HL-60 (cell line): ENCODE results near the gene MBNL1.
A peak's percentile ranks its signal among the peaks of the same experiment; 100 is the strongest.

ENCODE experiments used
- DNase-seq, 2 experiments: peaks; one replicate each; pipeline ENCODE4 v3.0.0-alpha.2; 2010 to 2020; ENCODE audit warnings: low read depth in 1 of 2, low spot score in 1 of 2
- H3K27ac ChIP-seq: fragments of 250-450 bp; sonication (Bioruptor Pico); replicated peaks from 2 replicates; pipeline ENCODE4 v1.5.1; 2020; ENCODE audit warnings: mild to moderate bottlenecking, moderate library complexity
- H3K27me3 ChIP-seq: fragments of 250-450 bp; sonication (Bioruptor Pico); 2 replicates; pipeline ENCODE4 v1.5.1; 2021; ENCODE audit warnings: mild to moderate bottlenecking, moderate library complexity; ENCODE audit not compliant: insufficient read depth, poor library complexity, severe bottlenecking
- H3K4me3 ChIP-seq: replicated peaks from 2 replicates; pipeline ENCODE4 v1.5.1; 2011; ENCODE audit warnings: mild to moderate bottlenecking, control low read depth, low read length; ENCODE audit not compliant: insufficient read depth
- CTCF ChIP-seq: IDR thresholded peaks from one replicate; pipeline ENCODE4 v1.5.1; 2011; ENCODE audit warnings: low read length, control low read depth, inconsistent platforms; ENCODE audit not compliant: insufficient read depth
- GABPA ChIP-seq: IDR thresholded peaks from 2 replicates; pipeline ENCODE4 v1.6.1; 2012; ENCODE audit warnings: low read depth
- POLR2AphosphoS5 ChIP-seq: IDR thresholded peaks from 2 replicates; pipeline ENCODE4 v1.6.1; 2012; ENCODE audit warnings: low read depth
- SPI1 ChIP-seq: IDR thresholded peaks from 2 replicates; pipeline ENCODE4 v1.6.1; 2012; ENCODE audit warnings: low read depth, mild to moderate bottlenecking, borderline replicate concordance
- TF ChIP-seq, protein P1 (sequence below): IDR thresholded peaks from 2 replicates; pipeline ENCODE4 v1.6.1; 2012; ENCODE audit warnings: low read depth; ENCODE audit not compliant: insufficient replicate concordance

MBNL1 gene

GRCh38 chr3:152318512-152318911 is 49.8 kb downstream of the MBNL1 start:
- H3K27ac ChIP-seq: peak overlapping the region; percentile 19
- H3K4me3 ChIP-seq: no peak overlapping the region
- H3K27me3 ChIP-seq: no peaks in the 10 kb centered on the region
- no peak for DNase-seq
- TF ChIP-seq CTCF (no peak), SPI1 (no peak), GABPA (no peak), POLR2AphosphoS5 (no peak)
- TF ChIP-seq, protein P1, sequence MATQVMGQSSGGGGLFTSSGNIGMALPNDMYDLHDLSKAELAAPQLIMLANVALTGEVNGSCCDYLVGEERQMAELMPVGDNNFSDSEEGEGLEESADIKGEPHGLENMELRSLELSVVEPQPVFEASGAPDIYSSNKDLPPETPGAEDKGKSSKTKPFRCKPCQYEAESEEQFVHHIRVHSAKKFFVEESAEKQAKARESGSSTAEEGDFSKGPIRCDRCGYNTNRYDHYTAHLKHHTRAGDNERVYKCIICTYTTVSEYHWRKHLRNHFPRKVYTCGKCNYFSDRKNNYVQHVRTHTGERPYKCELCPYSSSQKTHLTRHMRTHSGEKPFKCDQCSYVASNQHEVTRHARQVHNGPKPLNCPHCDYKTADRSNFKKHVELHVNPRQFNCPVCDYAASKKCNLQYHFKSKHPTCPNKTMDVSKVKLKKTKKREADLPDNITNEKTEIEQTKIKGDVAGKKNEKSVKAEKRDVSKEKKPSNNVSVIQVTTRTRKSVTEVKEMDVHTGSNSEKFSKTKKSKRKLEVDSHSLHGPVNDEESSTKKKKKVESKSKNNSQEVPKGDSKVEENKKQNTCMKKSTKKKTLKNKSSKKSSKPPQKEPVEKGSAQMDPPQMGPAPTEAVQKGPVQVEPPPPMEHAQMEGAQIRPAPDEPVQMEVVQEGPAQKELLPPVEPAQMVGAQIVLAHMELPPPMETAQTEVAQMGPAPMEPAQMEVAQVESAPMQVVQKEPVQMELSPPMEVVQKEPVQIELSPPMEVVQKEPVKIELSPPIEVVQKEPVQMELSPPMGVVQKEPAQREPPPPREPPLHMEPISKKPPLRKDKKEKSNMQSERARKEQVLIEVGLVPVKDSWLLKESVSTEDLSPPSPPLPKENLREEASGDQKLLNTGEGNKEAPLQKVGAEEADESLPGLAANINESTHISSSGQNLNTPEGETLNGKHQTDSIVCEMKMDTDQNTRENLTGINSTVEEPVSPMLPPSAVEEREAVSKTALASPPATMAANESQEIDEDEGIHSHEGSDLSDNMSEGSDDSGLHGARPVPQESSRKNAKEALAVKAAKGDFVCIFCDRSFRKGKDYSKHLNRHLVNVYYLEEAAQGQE: no peak

- DNase-seq: no peak
- H3K4me3 ChIP-seq: no peak overlapping the region
- no peak overlapping the region for H3K27ac ChIP-seq
- TF ChIP-seq CTCF: no peak
- H3K27me3 ChIP-seq: no peaks in the 10 kb centered on the region
Observed at GRCh38 chr3:152319256-152319655, 50.5 kb downstream of the MBNL1 start.

DNA sequence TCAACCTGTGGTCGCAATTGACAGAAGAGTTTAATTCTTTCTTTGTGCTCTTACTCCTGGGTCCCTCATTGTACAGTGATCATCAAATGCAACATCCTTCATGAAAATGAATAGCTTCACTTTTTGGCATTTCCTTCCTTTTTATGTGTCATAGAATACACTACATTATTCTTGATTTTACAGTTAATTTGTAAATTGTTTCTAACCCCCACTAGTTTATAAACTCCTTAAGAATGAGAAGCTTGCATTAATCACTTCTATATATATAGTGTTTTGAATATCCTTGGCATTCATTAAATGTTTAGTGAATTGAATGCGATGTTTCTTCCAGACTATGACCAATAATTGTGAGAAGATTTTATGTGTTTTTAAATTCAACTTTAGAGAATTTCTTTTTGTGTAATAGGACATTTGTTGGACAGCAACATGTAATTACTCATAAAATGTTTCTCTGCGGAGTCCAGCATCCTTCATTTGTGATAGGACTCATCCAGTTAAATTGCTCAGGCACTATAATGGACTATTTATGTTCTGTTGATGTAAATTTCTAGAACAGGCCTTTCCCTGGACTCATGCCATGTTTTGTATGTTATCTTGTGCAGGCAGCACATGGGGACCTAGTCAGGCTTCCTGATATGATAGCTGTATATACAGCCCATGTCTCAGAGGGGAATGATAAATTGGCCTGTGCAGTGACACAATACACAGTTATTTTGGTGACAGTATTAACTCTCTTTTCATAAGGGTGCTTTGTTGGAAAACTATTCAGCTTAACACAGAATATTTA is 51.3 kb downstream of the MBNL1 start:
- H3K27ac ChIP-seq: peak overlapping the region; percentile 81
- DNase-seq: no peak
- H3K27me3 ChIP-seq: no peaks in the 10 kb centered on the region
- no peak overlapping the region for H3K4me3 ChIP-seq
- TF ChIP-seq GABPA (no peak), CTCF (no peak), SPI1 (no peak)
- TF ChIP-seq, protein P1: peak; percentile 41
